MCF 10A (cell line): ENCODE measurements around the gene FAM184B. TPM values are rescaled to one million over a fixed set of nuclear protein-coding genes. Genes with fewer than 3 reads are reported as not detected.
A peak's percentile ranks its signal among the peaks of the same experiment; 100 is the strongest.

Experiments used
- BruUV-seq: library from RNA; stranded (reverse); fragments of 400-500 nt; replicated peaks from 2 replicates; lab custom pipeline; 2021; lab: Mats Ljungman, UMichigan
- CTCF ChIA-PET: fragments of 300-600 bp; sonication (Branson Sonifier 250); formaldehyde crosslinking; extraction: SDS; loops from one replicate; lab custom pipeline; 2021; ENCODE audit warnings: antibody characterized with exemption, inconsistent platforms; lab: Yijun Ruan, JAX
- POLR2A ChIA-PET: fragments of 300-600, 350-650 bp; sonication (Branson Sonifier 250); formaldehyde crosslinking; extraction: SDS; loops from one replicate; lab custom pipeline; 2020; ENCODE audit warnings: antibody characterized with exemption, inconsistent platforms; lab: Yijun Ruan, JAX
- DNase-seq: peaks from one replicate; pipeline ENCODE4 v3.0.0-alpha.2; 2018; ENCODE audit not compliant: unreplicated experiment
- H3K27ac Mint-ChIP-seq: one replicate; pipeline ENCODE4 v1.8.0; 2022; ENCODE audit warnings: mild to moderate bottlenecking, low read depth, mixed read lengths; ENCODE audit not compliant: unreplicated experiment
- H3K27me3 Mint-ChIP-seq: one replicate; pipeline ENCODE4 v1.8.0; 2022; ENCODE audit warnings: mixed read lengths; ENCODE audit not compliant: insufficient read depth, unreplicated experiment
- H3K36me3 Mint-ChIP-seq: one replicate; pipeline ENCODE4 v1.8.0; 2022; ENCODE audit warnings: mild to moderate bottlenecking, moderate library complexity, mixed read lengths; ENCODE audit not compliant: insufficient read depth, unreplicated experiment
- H3K4me1 Mint-ChIP-seq: one replicate; pipeline ENCODE4 v1.8.0; 2022; ENCODE audit warnings: mixed read lengths; ENCODE audit not compliant: insufficient read depth, unreplicated experiment
- H3K4me3 Mint-ChIP-seq: one replicate; pipeline ENCODE4 v1.8.0; 2022; ENCODE audit warnings: mild to moderate bottlenecking, moderate library complexity, mixed read lengths; ENCODE audit not compliant: unreplicated experiment
- H3K9me3 Mint-ChIP-seq: one replicate; pipeline ENCODE4 v1.8.0; 2022; ENCODE audit warnings: mixed read lengths; ENCODE audit not compliant: unreplicated experiment
- intact Hi-C: fragments of 100-400 bp; cut with micrococcal nuclease; formaldehyde crosslinking; loops from 2 replicates; pipeline ENCODE4 v1.14.1; 2022
- total RNA-seq: library from RNA; stranded (reverse); gene quantifications from 2 replicates; pipeline ENCODE4 v1.2.3, GENCODE V29; 2022
- TF ChIP-seq, protein P1 (sequence below): fragments of 200-600 bp; IDR thresholded peaks from one replicate; pipeline ENCODE4 v1.8.0; 2022; ENCODE audit warnings: antibody characterized with exemption, mild to moderate bottlenecking; ENCODE audit not compliant: unreplicated experiment

The FAM184B gene
- total RNA-seq, 1 experiment from 2014 or later: not detected

DNA sequence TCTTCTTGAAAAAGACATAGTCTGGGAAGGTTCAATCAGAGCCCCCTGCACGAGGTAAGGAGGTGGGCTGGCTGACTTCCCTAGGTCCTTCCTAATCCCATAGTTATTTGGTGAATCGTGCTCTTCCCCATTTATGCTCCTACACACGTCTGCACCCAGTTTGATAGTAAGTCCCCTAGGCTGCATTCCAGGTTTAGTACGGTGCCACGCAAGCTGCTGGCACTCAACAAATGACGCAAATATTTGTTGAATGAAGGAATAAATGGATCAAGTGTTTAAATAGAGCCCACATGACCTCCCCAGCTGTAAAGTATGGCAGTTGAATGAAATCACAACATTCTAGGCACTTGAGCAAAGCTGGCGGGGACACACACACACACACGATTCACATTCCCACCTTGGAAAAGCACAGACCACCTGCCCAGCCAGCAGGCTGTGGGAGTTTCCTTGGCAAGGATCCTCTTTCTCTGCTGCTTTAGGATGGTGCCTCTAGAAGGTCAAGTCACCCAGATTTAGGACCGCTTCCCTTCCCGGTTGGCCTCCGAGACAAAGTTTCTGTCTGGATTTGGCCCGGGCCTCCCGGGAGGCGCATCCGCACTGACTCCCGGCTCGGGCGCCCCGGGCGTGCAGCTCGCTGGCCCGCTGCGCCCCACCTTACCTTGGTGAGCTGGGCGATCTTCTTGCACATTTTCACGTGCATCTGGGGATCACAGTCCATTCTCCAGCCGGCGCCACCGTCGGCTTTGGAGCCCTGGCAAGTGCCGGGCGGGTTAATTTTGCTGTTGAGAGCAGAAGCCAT, 721 bp downstream of the FAM184B start:
- CTCF ChIA-PET: no interaction called here
- intact Hi-C loops: no loop called here
- TF ChIP-seq, protein P1, sequence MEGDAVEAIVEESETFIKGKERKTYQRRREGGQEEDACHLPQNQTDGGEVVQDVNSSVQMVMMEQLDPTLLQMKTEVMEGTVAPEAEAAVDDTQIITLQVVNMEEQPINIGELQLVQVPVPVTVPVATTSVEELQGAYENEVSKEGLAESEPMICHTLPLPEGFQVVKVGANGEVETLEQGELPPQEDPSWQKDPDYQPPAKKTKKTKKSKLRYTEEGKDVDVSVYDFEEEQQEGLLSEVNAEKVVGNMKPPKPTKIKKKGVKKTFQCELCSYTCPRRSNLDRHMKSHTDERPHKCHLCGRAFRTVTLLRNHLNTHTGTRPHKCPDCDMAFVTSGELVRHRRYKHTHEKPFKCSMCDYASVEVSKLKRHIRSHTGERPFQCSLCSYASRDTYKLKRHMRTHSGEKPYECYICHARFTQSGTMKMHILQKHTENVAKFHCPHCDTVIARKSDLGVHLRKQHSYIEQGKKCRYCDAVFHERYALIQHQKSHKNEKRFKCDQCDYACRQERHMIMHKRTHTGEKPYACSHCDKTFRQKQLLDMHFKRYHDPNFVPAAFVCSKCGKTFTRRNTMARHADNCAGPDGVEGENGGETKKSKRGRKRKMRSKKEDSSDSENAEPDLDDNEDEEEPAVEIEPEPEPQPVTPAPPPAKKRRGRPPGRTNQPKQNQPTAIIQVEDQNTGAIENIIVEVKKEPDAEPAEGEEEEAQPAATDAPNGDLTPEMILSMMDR: no peak
- Mint-ChIP-seq H3K9me3 (no peaks in the 10 kb centered on the region), H3K4me1 (peaks cover 7% of the 10 kb centered on the region), H3K36me3 (no peaks in the 10 kb centered on the region), H3K27ac (no peak overlapping the region), H3K4me3 (peak overlapping the region; percentile 64), H3K27me3 (peaks cover 26% of the 10 kb centered on the region)
- POLR2A ChIA-PET: no interaction called here
- no peak for DNase-seq
- BruUV-seq: no TSS peak

DNA sequence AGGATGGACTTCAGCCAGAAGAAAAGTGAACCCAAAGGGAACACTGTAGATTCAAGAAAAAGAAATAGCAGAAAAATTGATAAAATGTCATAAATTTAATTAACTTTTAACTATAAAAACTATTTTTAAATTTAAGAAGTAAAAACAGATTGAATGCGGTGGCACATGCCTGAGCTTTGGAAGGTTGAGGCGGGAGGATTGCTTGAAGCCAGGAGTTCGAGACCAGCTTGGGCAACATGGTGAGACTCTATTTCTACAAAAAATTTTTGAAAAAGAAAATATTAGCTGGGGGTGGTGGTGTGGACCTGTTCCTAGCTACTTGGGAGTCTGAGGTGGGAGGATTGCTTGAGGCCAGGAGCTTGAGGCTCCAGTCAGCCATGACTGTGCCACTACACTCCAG, 3.0 kb downstream of the FAM184B start:
- intact Hi-C loops: no loop called here
- Mint-ChIP-seq H3K4me1 (peaks cover 7% of the 10 kb centered on the region), H3K9me3 (no peaks in the 10 kb centered on the region), H3K27me3 (peaks cover 26% of the 10 kb centered on the region), H3K4me3 (no peak overlapping the region), H3K27ac (no peak overlapping the region), H3K36me3 (no peaks in the 10 kb centered on the region)
- POLR2A ChIA-PET: interaction anchor here (0.7 kb wide), 1 partner anchor 12 kb away, joined by 3 read pairs; no protein-coding TSS in a partner anchor
- TF ChIP-seq, protein P1: no peak
- CTCF ChIA-PET: interaction anchor here (0.6 to 0.9 kb wide), 3 partner anchors 14 to 831 kb away, joined by 3 to 5 read pairs (median 3); no protein-coding TSS in a partner anchor
- DNase-seq: no peak
- BruUV-seq: no TSS peak

DNA sequence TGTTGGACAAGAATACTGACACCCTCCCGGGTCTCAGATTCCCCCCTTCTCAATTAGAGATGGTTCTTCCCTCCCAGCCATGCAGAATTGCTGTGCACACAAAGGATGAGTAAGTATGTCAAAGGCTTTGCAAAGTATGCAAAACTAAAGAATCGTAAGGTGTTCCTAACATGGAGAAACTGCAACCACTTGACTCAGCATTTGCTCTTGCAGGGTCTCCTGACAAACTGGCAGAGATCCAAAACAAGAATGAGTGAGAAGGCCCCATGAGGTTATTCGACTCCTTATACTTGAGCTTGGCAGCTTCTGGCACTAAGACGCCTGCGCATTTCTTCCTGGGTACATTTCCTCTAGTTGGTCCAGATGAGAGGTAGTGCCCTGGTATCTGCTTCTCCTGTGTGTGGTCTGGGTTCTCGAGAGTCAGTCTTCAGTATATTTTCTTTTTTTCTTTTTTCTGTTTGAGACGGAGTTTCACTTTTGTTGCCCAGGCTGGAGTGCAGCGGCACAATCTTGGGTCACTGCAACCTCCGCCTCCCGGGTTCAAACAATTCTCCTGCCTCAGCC, 8.2 kb downstream of the FAM184B start:
- BruUV-seq: no TSS peak
- H3K4me3 Mint-ChIP-seq: no peak overlapping the region
- H3K4me1 Mint-ChIP-seq: peaks cover 7% of the 10 kb centered on the region
- H3K27me3 Mint-ChIP-seq: no peaks in the 10 kb centered on the region
- intact Hi-C loops: no loop called here
- POLR2A ChIA-PET: interaction anchor here (0.7 kb wide), 2 partner anchors 15 to 102 kb away, joined by 3 read pairs; no protein-coding TSS in a partner anchor
- TF ChIP-seq, protein P1: no peak
- H3K36me3 Mint-ChIP-seq: no peaks in the 10 kb centered on the region
- DNase-seq: no peak
- no peak overlapping the region for H3K27ac Mint-ChIP-seq
- CTCF ChIA-PET: interaction anchor here (0.5 to 1.7 kb wide), 2 partner anchors 224 to 837 kb away, joined by 3 read pairs; no protein-coding TSS in a partner anchor
- no peaks in the 10 kb centered on the region for H3K9me3 Mint-ChIP-seq

DNA sequence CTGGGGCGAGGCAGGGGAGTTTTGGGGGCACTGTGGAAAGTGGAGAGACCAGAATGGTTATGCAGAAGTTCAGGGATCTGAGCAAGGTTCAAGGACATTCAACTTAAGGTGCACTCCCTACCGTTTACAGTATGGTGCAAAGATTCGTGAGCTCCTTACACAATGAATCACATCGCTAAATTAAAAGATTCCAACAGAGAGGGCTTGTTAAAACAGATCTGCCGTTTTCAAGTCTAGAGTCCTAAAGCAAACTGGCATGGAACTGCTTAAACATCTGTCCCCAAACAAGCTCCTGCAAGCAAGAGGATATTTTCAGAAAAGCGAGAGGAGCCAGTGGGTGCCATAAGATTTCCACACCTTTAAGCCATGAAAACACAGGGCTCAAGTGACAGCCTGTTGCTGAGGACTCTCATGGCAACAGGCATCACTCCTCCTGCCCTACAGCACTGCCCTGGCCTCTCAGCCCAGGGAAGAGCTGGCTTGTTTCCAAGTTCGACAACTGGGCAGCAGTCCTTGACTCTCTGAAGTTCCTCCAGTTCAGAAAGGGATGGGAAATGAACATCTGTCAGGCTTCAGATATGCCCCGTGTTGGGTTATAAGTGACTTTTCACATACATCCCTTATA, 10.0 kb downstream of the FAM184B start:
- Mint-ChIP-seq H3K4me3 (no peak overlapping the region), H3K9me3 (no peaks in the 10 kb centered on the region), H3K27ac (no peak overlapping the region), H3K27me3 (no peaks in the 10 kb centered on the region), H3K36me3 (no peaks in the 10 kb centered on the region), H3K4me1 (peaks cover 7% of the 10 kb centered on the region)
- TF ChIP-seq, protein P1: no peak
- CTCF ChIA-PET: interaction anchor here (0.6 kb wide), 1 partner anchor 289 kb away, joined by 3 read pairs; no protein-coding TSS in a partner anchor
- POLR2A ChIA-PET: interaction anchor here (0.5 to 0.6 kb wide), 2 partner anchors 41 to 506 kb away, joined by 3 read pairs; no protein-coding TSS in a partner anchor
- intact Hi-C loops: no loop called here
- BruUV-seq: no TSS peak
- DNase-seq: peak; percentile 22
